ENCODE measurements around the gene RASGRF1. TPM values are rescaled to one million over a fixed set of nuclear protein-coding genes. Genes with fewer than 3 reads are reported as not detected.
"Not testable (repeated sequence)": the region's sequence is repeated elsewhere in the genome, so short reads cannot be mapped to it uniquely, and the experiment has no call there.

Gene RASGRF1
- total RNA-seq, 6 experiments from 2014 or later: 0.29 TPM; not detected in 5

GRCh38 chr15:78931439-78932257 lies 158.9 kb downstream of the RASGRF1 start:
- Histone ChIP-seq H3K36me3 (peaks cover 0 to 40% (median 5%) of the 10 kb centered on the region in 4 donors), H3K4me3 (no peak overlapping the region), H3K9me3 (no peaks in the 10 kb centered on the region), H3K27ac (peak overlapping the region in 1 of 3 donors; percentile 63), H3K4me1 (peaks cover 0 to 19% (median 11%) of the 10 kb centered on the region in 4 donors), H3K27me3 (no peaks in the 10 kb centered on the region)
- TF ChIP-seq POLR2A (IDR thresholded peaks at IDR 0.05): no peak
- TF ChIP-seq CTCF (IDR thresholded peaks at IDR 0.05): no peak
- 74% methylated on average over 11 of the region's 21 CpGs for WGBS (ENCODE audit: insufficient coverage, low coverage, low lambda C conversion rate, missing lambda C conversion rate)
- ATAC-seq (no peak), DNase-seq (no peak)
- intact Hi-C loops (cut with DNase I): no loop called here

DNA sequence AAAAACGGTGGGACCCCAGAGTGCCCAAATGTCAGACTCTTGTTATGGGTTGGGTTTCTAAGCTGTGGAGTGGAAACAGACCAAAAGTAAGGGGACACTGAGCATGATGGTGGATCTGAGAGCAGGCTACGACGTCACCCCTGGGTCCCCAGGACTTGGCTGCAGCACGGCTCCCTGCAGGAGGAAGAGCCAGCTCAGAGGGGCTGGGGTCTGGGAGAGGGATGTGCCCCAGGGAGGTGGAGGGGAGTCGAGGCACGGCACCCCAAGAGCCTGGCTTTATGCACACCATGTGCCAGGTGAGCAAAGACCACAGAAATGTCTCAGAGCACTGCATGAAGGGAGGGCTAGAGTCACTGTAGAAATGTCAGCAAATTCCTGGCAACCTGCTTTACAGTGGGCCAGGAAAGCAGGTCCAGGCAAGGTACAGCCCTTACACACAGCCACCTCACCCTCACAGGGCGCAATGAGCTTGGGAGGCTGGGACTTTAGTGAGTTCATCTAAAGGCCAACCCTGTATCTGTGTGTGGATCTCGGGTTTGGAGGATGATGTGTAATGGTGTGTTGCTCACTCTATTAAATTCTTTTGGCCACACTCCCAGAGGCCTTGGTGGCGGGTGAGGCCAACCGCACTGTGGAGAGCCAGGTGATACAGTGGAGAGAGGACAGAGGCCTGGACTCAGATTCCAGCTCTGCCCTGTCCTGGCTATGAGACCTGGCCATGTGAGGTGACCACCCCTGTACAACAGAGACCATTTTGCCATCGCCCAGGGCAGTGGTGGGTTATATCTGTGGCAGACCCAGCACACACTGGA lies 159.8 kb downstream of the RASGRF1 start:
- H3K4me3 ChIP-seq: no peak overlapping the region
- peaks cover 0 to 40% (median 5%) of the 10 kb centered on the region in 4 donors for H3K36me3 ChIP-seq
- H3K9me3 ChIP-seq: no peaks in the 10 kb centered on the region
- peaks cover 0 to 19% (median 11%) of the 10 kb centered on the region in 4 donors for H3K4me1 ChIP-seq
- TF ChIP-seq POLR2A (IDR thresholded peaks at IDR 0.05) (no peak), CTCF (IDR thresholded peaks at IDR 0.05) (no peak)
- H3K27ac ChIP-seq: peak overlapping the region in 1 of 3 donors; percentile 63
- 24% methylated on average over 2 of the region's 11 CpGs for WGBS (ENCODE audit: insufficient coverage, low coverage, low lambda C conversion rate, missing lambda C conversion rate)
- intact Hi-C loops (cut with DNase I): no loop called here
- DNase-seq (peak in 2 of 3 donors; percentile 67 to 80), ATAC-seq (peak; percentile 65 to 87 (median 74))
- H3K27me3 ChIP-seq: no peaks in the 10 kb centered on the region

GRCh38 chr15:78929536-78930264 lies 160.9 kb downstream of the RASGRF1 start:
- H3K36me3 ChIP-seq: peaks cover 0 to 40% (median 3%) of the 10 kb centered on the region in 4 donors
- WGBS (ENCODE audit: insufficient coverage, low coverage, low lambda C conversion rate, missing lambda C conversion rate): 93% methylated on average over 3 of the region's 16 CpGs
- peaks cover 0 to 19% (median 9%) of the 10 kb centered on the region in 4 donors for H3K4me1 ChIP-seq
- TF ChIP-seq POLR2A (IDR thresholded peaks at IDR 0.05) (no peak), CTCF (IDR thresholded peaks at IDR 0.05) (no peak)
- no peaks in the 10 kb centered on the region for H3K9me3 ChIP-seq
- no peak overlapping the region for H3K4me3 ChIP-seq
- no peak overlapping the region for H3K27ac ChIP-seq
- intact Hi-C loops (cut with DNase I): loop anchor here (10.0 kb wide), 3 partner anchors 45 to 245 kb away; no protein-coding TSS in a partner anchor
- ATAC-seq (no peak), DNase-seq (no peak)
- H3K27me3 ChIP-seq: no peaks in the 10 kb centered on the region

DNA sequence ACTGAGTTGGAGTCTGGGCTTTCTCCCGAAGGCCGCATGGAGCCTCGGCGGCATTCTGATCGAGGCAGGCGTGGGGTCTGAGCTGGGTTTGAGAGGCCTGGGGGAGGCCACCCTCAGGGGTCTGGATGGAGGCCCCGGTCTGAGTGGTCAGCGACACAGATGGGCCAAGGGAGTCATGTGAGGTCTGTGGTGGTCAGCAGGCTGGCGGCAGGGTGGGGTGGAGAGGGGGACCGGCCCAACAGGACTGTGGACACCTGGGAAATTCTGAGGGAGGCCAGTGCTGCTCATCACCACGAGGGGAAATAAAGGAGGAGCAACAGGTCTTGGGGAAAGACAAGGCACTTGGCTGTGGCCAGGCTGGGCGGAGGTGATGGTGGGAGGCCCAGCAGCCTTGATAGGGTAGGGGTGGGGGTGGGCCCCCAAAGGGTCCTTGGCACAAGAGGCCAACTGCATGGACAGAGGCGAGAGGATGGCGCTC lies 161.9 kb downstream of the RASGRF1 start:
- ATAC-seq: no peak
- DNase-seq: no peak
- H3K4me1 ChIP-seq: peaks cover 0 to 11% (median 2%) of the 10 kb centered on the region in 4 donors
- H3K4me3 ChIP-seq: no peak overlapping the region
- H3K27ac ChIP-seq: no peak overlapping the region
- TF ChIP-seq CTCF (IDR thresholded peaks at IDR 0.05) (no peak), POLR2A (IDR thresholded peaks at IDR 0.05) (no peak)
- no peaks in the 10 kb centered on the region for H3K9me3 ChIP-seq
- WGBS (ENCODE audit: insufficient coverage, low coverage, low lambda C conversion rate, missing lambda C conversion rate): 83% methylated on average over 7 of the region's 14 CpGs
- H3K27me3 ChIP-seq: no peaks in the 10 kb centered on the region
- peaks cover 0 to 42% (median 5%) of the 10 kb centered on the region in 4 donors for H3K36me3 ChIP-seq
- intact Hi-C loops (cut with DNase I): loop anchor here (10.0 kb wide), 3 partner anchors 46 to 246 kb away; no protein-coding TSS in a partner anchor

DNA sequence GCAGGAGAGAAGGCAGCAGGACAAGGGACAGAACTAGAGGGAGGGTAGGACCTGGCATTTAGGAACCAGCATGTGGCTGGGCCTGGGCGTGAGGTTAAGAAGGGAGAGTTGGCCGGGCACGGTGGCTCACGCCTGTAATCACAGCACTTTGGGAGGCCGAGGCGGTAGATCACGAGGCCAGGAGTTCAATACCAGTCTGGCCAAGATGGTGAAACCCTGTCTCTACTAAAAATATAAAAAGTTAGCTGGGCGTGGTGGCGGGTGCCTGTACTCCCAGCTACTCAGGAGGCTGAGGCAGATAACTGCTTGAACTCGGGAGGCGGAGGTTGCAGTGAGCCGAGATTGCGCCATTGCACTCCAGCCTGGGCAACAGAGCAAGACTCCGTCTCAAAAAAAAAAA lies 162.4 kb downstream of the RASGRF1 start:
- intact Hi-C loops (cut with DNase I): loop anchor here (10.0 kb wide), 3 partner anchors 47 to 247 kb away; no protein-coding TSS in a partner anchor
- DNase-seq, H3K27ac ChIP-seq, H3K27me3 ChIP-seq, H3K4me3 ChIP-seq, H3K4me1 ChIP-seq, H3K9me3 ChIP-seq, ATAC-seq: not testable (repeated sequence)
- WGBS (ENCODE audit: insufficient coverage, low coverage, low lambda C conversion rate, missing lambda C conversion rate): 96% methylated on average over 13 of the region's 14 CpGs
- H3K36me3 ChIP-seq: peaks cover 0 to 43% (median 5%) of the 10 kb centered on the region in 4 donors
